IPS-NIHi7 (cell line): ENCODE measurements around the gene PSMD7.
"Not testable (repeated sequence)": the region's sequence is repeated elsewhere in the genome, so short reads cannot be mapped to it uniquely, and the experiment has no call there.

Experiments used
- DNase-seq: peaks from one replicate; pipeline ENCODE4 v3.0.0; 2012; ENCODE audit warnings: mixed read lengths; ENCODE audit errors: extremely low spot score

The PSMD7 gene

GRCh38 chr16:74297145-74297665 is 591 bp downstream of the PSMD7 start:
- DNase-seq: peak; percentile 23

- no peak for DNase-seq
Observed at GRCh38 chr16:74298104-74298503, 1.5 kb downstream of the PSMD7 start.

GRCh38 chr16:74302341-74302740 is 5.7 kb downstream of the PSMD7 start:
- no peak for DNase-seq

GRCh38 chr16:74304164-74304834 is 7.7 kb downstream of the PSMD7 start:
- DNase-seq: no peak

DNA sequence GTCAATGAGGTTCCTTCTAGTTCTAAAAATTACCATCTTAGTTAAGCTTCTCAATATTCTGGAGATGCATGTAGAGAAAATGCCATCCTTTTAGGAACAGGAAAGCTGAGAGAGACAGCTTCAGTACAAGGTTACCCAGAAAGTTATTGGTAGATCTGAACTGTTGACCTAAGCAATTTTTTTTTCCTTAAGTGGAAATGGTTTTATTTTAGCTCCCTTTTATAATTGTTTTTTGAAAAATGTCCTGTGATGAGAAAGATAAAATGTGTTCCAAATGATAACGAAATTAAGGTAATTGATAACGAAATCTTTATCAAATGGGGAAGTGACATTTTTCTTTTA is 8.2 kb downstream of the PSMD7 start:
- DNase-seq: no peak

DNA sequence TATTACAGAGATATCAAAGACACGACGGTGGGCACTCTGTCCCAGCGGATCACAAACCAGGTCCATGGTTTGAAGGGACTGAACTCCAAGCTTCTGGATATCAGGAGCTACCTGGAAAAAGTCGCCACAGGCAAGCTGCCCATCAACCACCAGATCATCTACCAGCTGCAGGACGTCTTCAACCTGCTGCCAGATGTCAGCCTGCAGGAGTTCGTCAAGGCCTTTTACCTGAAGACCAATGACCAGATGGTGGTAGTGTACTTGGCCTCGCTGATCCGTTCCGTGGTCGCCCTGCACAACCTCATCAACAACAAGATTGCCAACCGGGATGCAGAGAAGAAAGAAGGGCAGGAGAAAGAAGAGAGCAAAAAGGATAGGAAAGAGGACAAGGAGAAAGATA is 8.7 kb downstream of the PSMD7 start:
- no peak for DNase-seq

DNA sequence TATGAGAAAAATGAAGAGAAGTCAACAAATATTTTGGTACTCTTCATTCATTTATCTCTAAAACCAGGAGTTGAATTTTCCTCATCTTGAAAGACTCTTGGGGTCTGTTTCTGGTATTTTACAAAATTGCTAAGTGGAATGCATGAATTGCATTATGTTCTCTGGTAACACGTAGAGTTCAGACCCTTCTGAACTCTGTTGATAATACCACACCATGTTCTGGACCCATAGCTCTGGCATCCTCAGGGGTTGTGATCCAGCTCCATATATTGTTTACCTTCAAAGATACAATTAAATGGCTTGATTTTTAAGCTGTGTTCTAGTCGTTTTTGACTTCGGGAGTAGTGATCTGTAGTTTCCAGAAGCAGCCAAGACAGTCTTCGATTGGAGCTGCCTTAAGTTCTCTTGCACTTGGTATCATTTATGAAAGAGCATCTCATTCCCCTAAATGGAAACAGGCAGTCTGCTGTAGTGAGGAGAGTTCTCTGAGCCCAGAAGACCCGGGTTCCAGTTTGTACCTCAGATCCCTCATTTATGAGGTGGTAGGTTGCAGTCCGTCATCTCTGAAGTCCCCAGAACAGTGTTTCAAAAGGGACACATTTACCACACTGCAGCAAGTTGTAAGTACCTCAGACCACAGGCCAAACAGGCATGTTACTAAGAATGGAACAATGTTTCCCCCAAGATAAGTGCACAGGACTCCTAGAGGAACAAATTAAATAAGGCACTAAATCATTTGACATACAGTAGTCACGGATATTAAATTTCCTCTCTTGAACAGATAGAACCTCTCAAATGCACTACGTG is 9.6 kb downstream of the PSMD7 start:
- no peak for DNase-seq

- DNase-seq: no peak
Observed at GRCh38 chr16:74307383-74307782, 10.8 kb downstream of the PSMD7 start.

GRCh38 chr16:74309789-74310781 is 13.5 kb downstream of the PSMD7 start:
- peak; percentile 67 for DNase-seq

DNA sequence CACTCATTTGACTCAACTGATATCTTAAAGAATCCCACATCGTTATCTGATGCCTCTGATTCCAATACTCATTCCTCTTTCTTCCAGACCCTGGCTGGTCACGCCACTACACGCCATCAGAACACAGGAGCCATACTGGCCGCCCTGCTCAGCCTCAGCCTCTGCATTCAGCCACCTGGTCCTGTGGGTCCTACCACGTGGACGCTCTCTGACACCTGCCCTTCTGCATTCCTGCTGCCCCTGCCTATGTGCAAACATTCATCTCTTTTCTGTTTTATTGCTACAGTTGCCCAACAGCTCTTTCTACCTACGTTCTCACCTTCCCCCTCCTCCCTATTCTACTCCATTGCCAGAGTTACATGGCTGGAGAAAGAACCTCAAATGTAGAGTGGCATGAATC is 18.4 kb downstream of the PSMD7 start:
- DNase-seq: no peak

GRCh38 chr16:74320707-74321106 is 24.1 kb downstream of the PSMD7 start:
- DNase-seq: no peak

- no peak for DNase-seq
Observed at GRCh38 chr16:74321356-74321755, 24.7 kb downstream of the PSMD7 start.

DNA sequence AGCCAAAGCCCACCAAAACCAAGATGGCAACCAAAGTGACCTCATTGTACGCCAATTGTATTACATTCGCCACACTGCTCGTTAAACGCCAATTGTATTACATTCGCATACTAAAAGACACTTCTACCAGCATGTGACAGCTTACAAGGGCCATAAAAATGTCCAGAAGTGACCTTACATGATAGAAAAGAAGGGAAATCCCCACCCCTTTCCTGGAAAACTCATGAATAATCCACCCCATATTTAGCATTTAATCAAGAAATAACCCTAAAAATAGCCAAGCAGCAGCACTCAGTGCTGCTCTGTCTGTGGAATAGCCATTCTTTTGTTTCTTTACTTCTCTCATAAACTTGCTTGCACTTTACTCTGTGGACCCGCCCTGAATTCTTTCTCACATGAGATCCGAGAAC is 25.7 kb downstream of the PSMD7 start:
- DNase-seq: no peak

DNA sequence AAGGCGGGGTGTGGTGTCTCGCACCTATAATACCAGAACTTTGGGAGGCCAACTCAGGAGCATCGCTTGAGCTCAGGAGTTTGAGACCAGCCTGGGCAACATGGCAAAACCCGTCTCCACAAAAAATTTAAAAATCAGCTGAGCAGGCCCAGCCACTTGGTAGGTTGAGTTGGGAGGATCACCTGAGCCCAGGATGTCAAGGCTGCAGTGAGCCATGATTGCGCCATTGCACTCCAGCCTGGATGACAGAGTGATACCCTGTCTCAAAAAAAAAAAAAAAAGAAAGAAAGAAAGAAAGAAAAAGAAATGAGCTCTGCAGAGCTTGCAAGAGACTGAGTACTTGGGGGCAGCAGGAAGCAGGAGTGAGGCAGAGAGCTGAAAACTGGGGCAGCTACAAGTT is 28.2 kb downstream of the PSMD7 start:
- not testable (repeated sequence) for DNase-seq

- no peak for DNase-seq
Observed at GRCh38 chr16:74325641-74326040, 29.0 kb downstream of the PSMD7 start.

DNA sequence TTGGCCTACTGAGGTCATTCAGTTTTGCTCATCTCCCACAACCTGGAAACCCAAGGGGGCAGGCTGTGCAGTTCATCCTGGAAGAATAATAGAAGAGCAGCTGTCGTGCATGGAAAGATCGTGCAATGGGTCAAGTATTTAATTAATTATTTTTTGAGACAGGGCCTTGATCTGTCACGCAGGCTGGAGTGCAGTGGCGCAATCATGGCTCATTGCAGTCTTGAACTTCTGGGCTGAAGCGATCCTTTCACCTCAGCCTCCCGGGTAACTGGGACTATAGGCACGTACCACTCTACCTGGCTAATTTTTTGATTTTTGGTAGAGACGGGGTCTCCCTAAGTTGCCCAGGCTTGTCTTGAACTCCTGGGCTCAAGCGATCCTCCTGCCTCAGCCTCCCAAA is 31.7 kb downstream of the PSMD7 start:
- not testable (repeated sequence) for DNase-seq

DNA sequence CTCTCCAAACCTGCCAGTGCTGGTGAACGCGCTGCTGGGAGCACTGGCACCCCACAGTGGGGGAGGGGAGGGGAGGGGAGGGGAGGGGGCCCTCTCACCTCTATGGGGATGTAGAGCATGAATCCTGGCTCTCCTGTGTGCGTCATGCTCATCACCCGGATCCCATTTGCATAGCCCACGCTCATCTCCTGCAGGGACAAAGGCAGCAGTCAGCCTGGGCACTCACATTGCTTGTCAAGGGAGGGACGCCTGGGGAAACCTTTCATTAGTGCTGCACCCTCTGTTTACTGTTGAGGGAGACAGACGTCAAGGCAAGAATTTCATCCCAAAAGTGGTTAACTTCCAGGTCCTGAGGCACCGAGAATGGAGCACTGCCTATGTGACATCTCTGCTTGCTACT is 35.9 kb downstream of the PSMD7 start:
- not testable (repeated sequence) for DNase-seq

GRCh38 chr16:74337506-74337905 is 40.9 kb downstream of the PSMD7 start:
- DNase-seq: not testable (repeated sequence)

DNA sequence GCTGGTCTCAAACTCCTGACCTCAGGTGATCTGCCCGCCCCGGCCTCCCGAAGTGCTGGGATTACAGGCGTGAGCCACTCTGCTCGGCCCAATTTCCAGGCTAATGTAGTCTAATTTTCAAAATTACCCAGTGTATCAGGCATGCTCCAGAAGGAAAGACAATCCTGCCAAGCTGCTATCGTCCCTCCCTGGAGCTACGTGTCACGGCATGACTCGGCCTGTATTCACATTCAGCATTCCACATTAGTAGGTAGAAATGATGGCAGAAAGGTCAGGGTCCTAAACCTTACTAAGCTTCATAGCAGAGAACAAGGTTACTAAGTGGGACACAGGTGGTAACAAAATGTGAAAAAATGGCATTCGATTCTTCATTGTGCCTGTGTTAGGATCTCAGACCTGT is 42.6 kb downstream of the PSMD7 start:
- DNase-seq: not testable (repeated sequence)

DNA sequence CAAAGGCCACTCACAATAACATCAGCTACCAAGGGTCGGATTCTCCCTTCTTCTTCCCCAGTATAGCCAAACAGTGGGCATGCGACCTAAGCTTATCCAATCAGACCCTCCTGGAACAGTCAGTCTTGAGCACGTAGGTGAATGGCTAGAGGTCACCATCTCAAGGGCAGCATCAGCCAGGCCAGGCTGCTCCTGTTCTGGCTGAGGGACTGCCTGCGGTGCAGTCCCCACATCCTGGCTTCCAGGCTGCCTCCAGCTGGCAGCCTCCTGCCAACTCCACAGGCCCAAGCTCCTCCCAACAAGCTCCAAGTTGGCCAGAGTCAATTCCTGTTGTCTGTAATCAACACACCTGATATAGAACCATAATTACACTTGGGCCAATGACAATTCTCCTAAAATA is 56.4 kb downstream of the PSMD7 start:
- DNase-seq: not testable (repeated sequence)
